Parathyroid adenoma (tissue), 2 donors: ENCODE measurements around the gene RNF8.
A peak's percentile ranks its signal among the peaks of the same experiment; 100 is the strongest.

ENCODE experiments used
- H2AFZ ChIP-seq: fragments of 300-600 bp; sonication (generic); one replicate; pipeline ENCODE4 v1.7.0; 2017; ENCODE audit warnings: antibody characterized with exemption, mild to moderate bottlenecking
- H3K27ac ChIP-seq: fragments of 300-600 bp; sonication (generic); one replicate; pipeline ENCODE4 v1.7.0; 2017
- H3K27me3 ChIP-seq: fragments of 300-600 bp; sonication (generic); one replicate; pipeline ENCODE4 v1.7.0; 2017; ENCODE audit warnings: low read length; ENCODE audit not compliant: control insufficient read depth, insufficient read depth
- H3K36me3 ChIP-seq: fragments of 300-600 bp; sonication (generic); one replicate; pipeline ENCODE4 v1.7.0; 2017; ENCODE audit warnings: low read length; ENCODE audit not compliant: control insufficient read depth, insufficient read depth
- H3K4me1 ChIP-seq: fragments of 300-600 bp; sonication (generic); one replicate; pipeline ENCODE4 v1.7.0; 2017; ENCODE audit warnings: control low read depth
- H3K4me2 ChIP-seq: fragments of 300-600 bp; sonication (generic); one replicate; pipeline ENCODE4 v1.7.0; 2017; ENCODE audit warnings: low read length
- H3K4me3 ChIP-seq: fragments of 300-600 bp; sonication (generic); one replicate; pipeline ENCODE4 v1.7.0; 2017; ENCODE audit warnings: low read depth, low read length
- H3K79me2 ChIP-seq: fragments of 300-600 bp; sonication (generic); one replicate; pipeline ENCODE4 v1.7.0; 2017; ENCODE audit warnings: control low read depth
- H3K9ac ChIP-seq: fragments of 300-600 bp; sonication (generic); one replicate; pipeline ENCODE4 v1.7.0; 2017; ENCODE audit warnings: mild to moderate bottlenecking
- H3K9me3 ChIP-seq: fragments of 300-600 bp; sonication (generic); one replicate; pipeline ENCODE4 v1.7.0; 2017; ENCODE audit warnings: low read length; ENCODE audit not compliant: control insufficient read depth
- TF ChIP-seq, protein P1 (sequence below): fragments of 300-600 bp; sonication (generic); IDR thresholded peaks from one replicate; pipeline ENCODE4 v1.7.0; 2017; ENCODE audit warnings: antibody characterized with exemption, mild to moderate bottlenecking
- donor health status: primary hyperparathyroidism.

RNF8 gene

DNA sequence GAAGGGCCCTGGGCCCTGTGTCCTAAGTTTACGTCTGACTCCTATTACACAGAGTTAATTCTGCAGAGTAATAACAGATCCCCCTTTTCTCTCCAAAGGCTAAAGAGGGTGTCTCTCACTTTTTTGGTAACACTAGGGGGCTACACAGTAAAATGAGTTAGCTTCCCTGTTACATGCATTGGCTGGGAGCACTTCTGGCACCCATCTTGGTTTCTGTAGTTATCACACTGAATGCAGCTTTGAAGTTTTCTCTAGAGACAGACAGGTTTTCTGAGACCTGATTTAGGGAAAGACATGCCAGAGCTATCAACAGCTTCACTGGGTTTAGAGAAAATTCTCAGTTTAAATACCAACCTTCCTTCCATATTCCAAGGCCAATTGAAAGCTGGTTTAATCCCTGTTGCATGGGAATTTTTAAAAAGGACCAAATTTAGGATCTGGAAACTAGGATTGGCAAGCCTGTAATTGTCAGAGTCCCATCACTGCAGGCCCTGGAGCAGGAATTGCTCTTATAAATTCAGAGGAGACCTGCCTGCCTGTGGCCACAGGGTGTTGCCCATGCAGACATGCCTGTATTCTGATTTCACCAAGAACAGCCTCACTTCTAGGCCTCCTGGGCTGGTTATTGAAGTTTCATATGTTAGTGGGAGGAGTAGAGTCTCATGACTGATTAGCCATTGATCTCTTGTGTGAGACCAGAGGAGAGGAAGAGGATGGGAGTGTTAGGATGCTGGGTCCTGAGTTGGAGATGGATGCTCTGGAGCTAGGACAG is 29.4 kb downstream of the RNF8 start:
- no peaks in the 10 kb centered on the region for H3K79me2 ChIP-seq
- no peak overlapping the region for H3K9ac ChIP-seq
- H3K27me3 ChIP-seq, result no peaks in the 10 kb centered on the region
- H3K9me3 ChIP-seq, result no peaks in the 10 kb centered on the region
- H3K36me3 ChIP-seq, result no peaks in the 10 kb centered on the region
- no peak overlapping the region for H2AFZ ChIP-seq
- no peak overlapping the region for H3K4me3 ChIP-seq
- no peak overlapping the region for H3K27ac ChIP-seq
- TF ChIP-seq, protein P1, sequence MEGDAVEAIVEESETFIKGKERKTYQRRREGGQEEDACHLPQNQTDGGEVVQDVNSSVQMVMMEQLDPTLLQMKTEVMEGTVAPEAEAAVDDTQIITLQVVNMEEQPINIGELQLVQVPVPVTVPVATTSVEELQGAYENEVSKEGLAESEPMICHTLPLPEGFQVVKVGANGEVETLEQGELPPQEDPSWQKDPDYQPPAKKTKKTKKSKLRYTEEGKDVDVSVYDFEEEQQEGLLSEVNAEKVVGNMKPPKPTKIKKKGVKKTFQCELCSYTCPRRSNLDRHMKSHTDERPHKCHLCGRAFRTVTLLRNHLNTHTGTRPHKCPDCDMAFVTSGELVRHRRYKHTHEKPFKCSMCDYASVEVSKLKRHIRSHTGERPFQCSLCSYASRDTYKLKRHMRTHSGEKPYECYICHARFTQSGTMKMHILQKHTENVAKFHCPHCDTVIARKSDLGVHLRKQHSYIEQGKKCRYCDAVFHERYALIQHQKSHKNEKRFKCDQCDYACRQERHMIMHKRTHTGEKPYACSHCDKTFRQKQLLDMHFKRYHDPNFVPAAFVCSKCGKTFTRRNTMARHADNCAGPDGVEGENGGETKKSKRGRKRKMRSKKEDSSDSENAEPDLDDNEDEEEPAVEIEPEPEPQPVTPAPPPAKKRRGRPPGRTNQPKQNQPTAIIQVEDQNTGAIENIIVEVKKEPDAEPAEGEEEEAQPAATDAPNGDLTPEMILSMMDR, result no peak
- no peaks in the 10 kb centered on the region for H3K4me1 ChIP-seq
- no peak overlapping the region for H3K4me2 ChIP-seq

DNA sequence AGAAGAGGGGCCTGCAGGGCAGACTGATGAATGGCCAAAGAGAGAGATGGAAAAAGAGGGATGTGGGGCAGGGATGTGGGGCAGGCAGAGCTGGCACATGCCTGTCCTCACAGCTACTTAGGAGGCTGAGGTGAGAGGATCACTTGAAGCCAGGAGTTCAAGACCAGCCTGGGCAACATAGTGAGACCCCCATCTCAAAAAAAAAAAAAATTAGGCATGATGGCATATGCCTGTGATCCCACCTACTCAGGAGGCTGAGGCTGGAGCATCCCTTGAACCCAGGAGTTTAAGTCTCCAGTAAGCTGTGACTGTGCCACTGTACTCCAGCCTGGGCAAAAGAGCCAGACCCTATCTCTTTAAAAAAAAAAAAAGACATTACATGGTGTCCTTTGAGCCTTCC is 34.8 kb downstream of the RNF8 start:
- H3K9ac ChIP-seq, result no peak overlapping the region
- H3K79me2 ChIP-seq, result no peaks in the 10 kb centered on the region
- H2AFZ ChIP-seq, result no peak overlapping the region
- no peak overlapping the region for H3K27ac ChIP-seq
- no peak overlapping the region for H3K4me3 ChIP-seq
- TF ChIP-seq, protein P1, result no peak
- H3K36me3 ChIP-seq, result no peaks in the 10 kb centered on the region
- no peaks in the 10 kb centered on the region for H3K9me3 ChIP-seq
- H3K4me2 ChIP-seq, result peak overlapping the region; percentile 42
- no peaks in the 10 kb centered on the region for H3K27me3 ChIP-seq
- peaks cover 25% of the 10 kb centered on the region for H3K4me1 ChIP-seq

GRCh38 chr6:37389857-37390256 is 36.1 kb downstream of the RNF8 start:
- Histone ChIP-seq H3K4me2 (no peak overlapping the region), H2AFZ (no peak overlapping the region), H3K9me3 (no peaks in the 10 kb centered on the region), H3K36me3 (no peaks in the 10 kb centered on the region), H3K4me1 (peaks cover 25% of the 10 kb centered on the region), H3K9ac (no peak overlapping the region), H3K27me3 (no peaks in the 10 kb centered on the region), H3K79me2 (no peaks in the 10 kb centered on the region), H3K27ac (no peak overlapping the region), H3K4me3 (no peak overlapping the region)
- TF ChIP-seq, protein P1, result no peak

DNA sequence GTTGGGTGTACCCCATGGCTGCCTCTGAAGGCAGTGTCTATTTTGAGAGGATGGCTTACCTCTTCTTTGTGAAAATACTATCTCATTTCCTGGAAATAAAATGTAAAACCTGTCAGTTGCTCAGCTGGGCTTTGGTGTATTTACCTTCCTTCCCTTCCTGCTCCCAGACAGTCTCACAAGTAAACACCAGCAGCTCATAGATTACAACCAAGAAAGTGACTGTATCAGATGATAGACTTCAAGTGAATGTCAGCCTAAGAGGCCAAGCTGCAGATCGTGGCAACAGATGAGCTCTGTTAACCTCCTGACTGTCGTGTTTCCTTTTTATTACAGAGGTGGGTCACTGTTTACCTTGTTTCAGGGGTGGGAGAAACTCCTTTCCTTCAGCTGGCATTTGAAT is 37.3 kb downstream of the RNF8 start:
- Histone ChIP-seq H3K27ac (peak overlapping the region; percentile 2), H3K9me3 (no peaks in the 10 kb centered on the region), H3K36me3 (no peaks in the 10 kb centered on the region), H3K4me3 (peak overlapping the region; percentile 11), H2AFZ (peak overlapping the region; percentile 52), H3K4me2 (no peak overlapping the region), H3K4me1 (peaks cover 25% of the 10 kb centered on the region), H3K79me2 (no peaks in the 10 kb centered on the region), H3K9ac (no peak overlapping the region), H3K27me3 (no peaks in the 10 kb centered on the region)
- TF ChIP-seq, protein P1, result no peak

- Histone ChIP-seq H3K36me3 (no peaks in the 10 kb centered on the region), H3K4me2 (no peak overlapping the region), H3K27me3 (no peaks in the 10 kb centered on the region), H3K9ac (no peak overlapping the region), H3K4me3 (no peak overlapping the region), H2AFZ (no peak overlapping the region), H3K79me2 (no peaks in the 10 kb centered on the region), H3K4me1 (peaks cover 25% of the 10 kb centered on the region), H3K9me3 (no peaks in the 10 kb centered on the region), H3K27ac (no peak overlapping the region)
- TF ChIP-seq, protein P1, result no peak
Measured at GRCh38 chr6:37392821-37393220, 39.0 kb downstream of the RNF8 start.
